Measurements from ENCODE around the gene FOXK2. TPM values are rescaled to one million over a fixed set of nuclear protein-coding genes. Genes with fewer than 3 reads are reported as not detected.

Gene FOXK2
- total and polyA plus RNA-seq, 2 donors (not counting 3 experiments of a cell fraction or from before 2014, with no cell fraction given), result 33.4 to 79.3 TPM

DNA sequence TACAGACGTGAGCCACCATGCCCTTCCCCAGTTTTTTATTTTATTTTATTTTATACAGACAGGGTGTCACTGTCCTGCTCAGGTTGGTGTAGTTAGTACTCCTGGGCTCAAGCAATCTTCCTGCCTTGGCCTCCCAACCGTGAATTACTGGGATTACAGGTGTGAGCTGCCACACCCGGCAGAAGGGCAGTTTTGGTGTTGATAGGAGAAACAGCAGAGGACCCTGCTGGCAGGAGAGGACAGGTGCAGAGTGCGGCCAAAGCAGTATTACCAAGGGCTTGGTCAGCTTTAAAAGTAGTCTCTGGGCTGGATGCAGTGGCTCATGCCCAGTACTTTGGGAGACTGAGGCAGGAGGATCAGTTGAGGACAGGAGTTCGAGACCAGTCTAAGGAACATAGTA, 22.9 kb downstream of the FOXK2 start:
- intact Hi-C loops (cut with micrococcal nuclease), result no loop called here
- Histone ChIP-seq H3K27me3 (ENCODE audit: control insufficient read depth in 2 of 2, insufficient read depth in 2 of 2, low read length in 2 of 2) (no peaks in the 10 kb centered on the region), H3K36me3 (ENCODE audit: control insufficient read depth in 2 of 2, extremely low read depth in 1 of 2, insufficient read depth in 2 of 2, low read length in 2 of 2) (no peaks in the 10 kb centered on the region), H3K27ac (ENCODE audit: insufficient read depth, low read depth, low read length) (no peak overlapping the region), H3K9ac (replicated peaks; ENCODE audit: extremely low read depth, insufficient read depth, low read length) (no peak overlapping the region), H3K9me1 (replicated peaks; ENCODE audit: control insufficient read depth, extremely low read depth, insufficient read depth, low read length) (no peaks in the 10 kb centered on the region), H3K4me3 (replicated peaks in 1 of 3; ENCODE audit: insufficient read depth in 1 of 3, low read depth in 1 of 3, low read length in 3 of 3) (no peak overlapping the region), H4K20me1 (replicated peaks; ENCODE audit: control insufficient read depth, extremely low read depth, insufficient read depth, low read length) (peaks cover 6% of the 10 kb centered on the region), H3K79me2 (ENCODE audit: control insufficient read depth, insufficient read depth, low read length) (peaks cover 96% of the 10 kb centered on the region), H3K4me2 (ENCODE audit: insufficient read depth, low read length) (no peak overlapping the region), H3K4me1 (ENCODE audit: control insufficient read depth, extremely low read depth, insufficient read depth, low read length) (peaks cover 9% of the 10 kb centered on the region), H2AFZ (ENCODE audit: low read depth, low read length) (no peak overlapping the region), H3K9me3 (replicated peaks; ENCODE audit: control insufficient read depth, insufficient read depth, low read length) (no peaks in the 10 kb centered on the region)
- TF ChIP-seq, protein P1, sequence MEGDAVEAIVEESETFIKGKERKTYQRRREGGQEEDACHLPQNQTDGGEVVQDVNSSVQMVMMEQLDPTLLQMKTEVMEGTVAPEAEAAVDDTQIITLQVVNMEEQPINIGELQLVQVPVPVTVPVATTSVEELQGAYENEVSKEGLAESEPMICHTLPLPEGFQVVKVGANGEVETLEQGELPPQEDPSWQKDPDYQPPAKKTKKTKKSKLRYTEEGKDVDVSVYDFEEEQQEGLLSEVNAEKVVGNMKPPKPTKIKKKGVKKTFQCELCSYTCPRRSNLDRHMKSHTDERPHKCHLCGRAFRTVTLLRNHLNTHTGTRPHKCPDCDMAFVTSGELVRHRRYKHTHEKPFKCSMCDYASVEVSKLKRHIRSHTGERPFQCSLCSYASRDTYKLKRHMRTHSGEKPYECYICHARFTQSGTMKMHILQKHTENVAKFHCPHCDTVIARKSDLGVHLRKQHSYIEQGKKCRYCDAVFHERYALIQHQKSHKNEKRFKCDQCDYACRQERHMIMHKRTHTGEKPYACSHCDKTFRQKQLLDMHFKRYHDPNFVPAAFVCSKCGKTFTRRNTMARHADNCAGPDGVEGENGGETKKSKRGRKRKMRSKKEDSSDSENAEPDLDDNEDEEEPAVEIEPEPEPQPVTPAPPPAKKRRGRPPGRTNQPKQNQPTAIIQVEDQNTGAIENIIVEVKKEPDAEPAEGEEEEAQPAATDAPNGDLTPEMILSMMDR (IDR thresholded peaks at IDR 0.05; ENCODE audit: extremely low read depth in 1 of 2, insufficient read depth in 1 of 2, low read depth in 1 of 2, low read length in 2 of 2), result no peak
- TF ChIP-seq JUN (IDR thresholded peaks at IDR 0.05; ENCODE audit: borderline replicate concordance, insufficient read depth, insufficient read length, low read depth) (no peak), MYC (IDR thresholded peaks at IDR 0.05; ENCODE audit: low read depth, low read length) (no peak), FOS (IDR thresholded peaks at IDR 0.05; ENCODE audit: borderline replicate concordance, insufficient read depth, low read length) (no peak), EZH2 (IDR thresholded peaks at IDR 0.05; ENCODE audit: borderline replicate concordance, low read depth, low read length, severe bottlenecking) (no peak), GATA2 (IDR thresholded peaks at IDR 0.05; ENCODE audit: insufficient read depth, insufficient read length, low read depth, low read length) (no peak), POLR2AphosphoS5 (IDR thresholded peaks at IDR 0.05; ENCODE audit: insufficient read depth, low read depth, low read length) (no peak), POLR2A (IDR thresholded peaks at IDR 0.05; ENCODE audit: low read depth, low read length) (no peak)
- TF ChIP-seq, protein P2, sequence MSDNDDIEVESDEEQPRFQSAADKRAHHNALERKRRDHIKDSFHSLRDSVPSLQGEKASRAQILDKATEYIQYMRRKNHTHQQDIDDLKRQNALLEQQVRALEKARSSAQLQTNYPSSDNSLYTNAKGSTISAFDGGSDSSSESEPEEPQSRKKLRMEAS (IDR thresholded peaks at IDR 0.05; ENCODE audit: insufficient read depth, insufficient read length), result no peak
- CTCF ChIA-PET, result interaction anchor here (1.1 kb wide), 1 partner anchor 125 kb away, joined by 3 read pairs; the partner anchor contains the start of gene HEXD
- FAIRE-seq (no peak), DNase-seq (ENCODE audit: low read depth, low spot score) (no peak)
- POLR2A ChIA-PET, result no interaction called here
- dilution Hi-C loops (cut with MboI; ENCODE audit: extremely low pct_ligation_motif_present, low sequenced_read_pairs), result no loop called here
- no TSS peak for BruUV-seq (replicated peaks)

All from endothelial cell of umbilical vein (primary cell).